ENCODE data around the gene KLK12.

KLK12 gene

GRCh38 chr19:50983625-50984292, 51.0 kb downstream of the KLK12 start, which contains the start of gene KLK7:
TSS of gene KLK7 (minus strand) at chr19:50983917. CDS start at chr19:50982399, 1,518 bp downstream.
- FAIRE-seq, result no peak
- no peak for DNase-seq (ENCODE audit: low spot score)

GRCh38 chr19:50982186-50982585, 52.6 kb downstream of the KLK12 start:
- no peak for DNase-seq (ENCODE audit: low spot score)
- FAIRE-seq, result no peak

GRCh38 chr19:50981587-50982146, 53.1 kb downstream of the KLK12 start:
- FAIRE-seq, result no peak
- DNase-seq (ENCODE audit: low spot score), result no peak

DNA sequence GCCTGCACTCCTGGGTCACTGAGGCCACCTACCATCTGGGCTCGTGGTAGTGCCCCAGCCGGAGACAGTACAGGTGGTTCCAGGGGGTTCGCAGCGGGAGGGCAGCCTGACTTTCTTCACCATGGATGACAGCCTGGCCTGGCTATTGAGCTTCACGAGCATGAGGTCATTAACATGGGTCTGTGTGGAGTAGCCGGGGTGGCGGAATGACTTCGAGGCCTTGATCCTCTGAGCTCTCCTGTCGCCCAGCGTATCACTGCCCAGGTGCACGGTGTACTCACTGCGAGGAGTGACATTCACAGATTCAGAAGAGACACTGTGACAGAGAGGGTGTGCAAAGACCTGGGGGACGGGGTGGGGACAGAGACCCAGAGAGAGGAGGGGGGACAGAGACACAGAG, 54.6 kb downstream of the KLK12 start:
- FAIRE-seq, result no peak
- DNase-seq (ENCODE audit: low spot score), result no peak

- DNase-seq (ENCODE audit: low spot score), result no peak
Observed at GRCh38 chr19:50979758-50980157, 55.0 kb downstream of the KLK12 start.

More at GRCh38 chr19:50979758-50980157, 55.0 kb downstream of the KLK12 start:
- no peak for FAIRE-seq
